Thymus (tissue), 11 donors: Measurements from ENCODE around the gene CDX2. TPM values are rescaled to one million over a fixed set of nuclear protein-coding genes. Genes with fewer than 3 reads are reported as not detected.

Experiments
- DNase-seq, 9 donors: peaks; one replicate each; pipeline ENCODE4 v3.0.0-alpha.2; 2013; ENCODE audit warnings: low spot score in 9 of 9, low read depth in 6 of 9, missing footprints in 1 of 9
- H3K27ac ChIP-seq, 2 donors: one replicate each; pipeline ENCODE4 v1.5.1; 2013; ENCODE audit warnings: control low read depth in 1 of 2, low read depth in 1 of 2, low read length in 1 of 2, mild to moderate bottlenecking in 1 of 2, moderate library complexity in 1 of 2
- H3K27me3 ChIP-seq, 2 donors: one replicate each; pipeline ENCODE4 v1.5.1; 2013; ENCODE audit warnings: low read length in 1 of 2; ENCODE audit not compliant: control insufficient read depth in 2 of 2, insufficient read depth in 1 of 2
- H3K36me3 ChIP-seq, 2 donors: one replicate each; pipeline ENCODE4 v1.5.1; 2013; ENCODE audit warnings: low read length in 1 of 2, mild to moderate bottlenecking in 1 of 2, moderate library complexity in 1 of 2; ENCODE audit not compliant: control insufficient read depth in 2 of 2, insufficient read depth in 2 of 2
- H3K4me1 ChIP-seq, 2 donors: one replicate each; pipeline ENCODE4 v1.5.1; 2013; ENCODE audit warnings: low read length in 2 of 2; ENCODE audit not compliant: control insufficient read depth in 2 of 2, insufficient read depth in 2 of 2
- H3K4me3 ChIP-seq, 2 donors: one replicate each; pipeline ENCODE4 v1.5.1; 2013; ENCODE audit warnings: low read length in 2 of 2, control low read depth in 1 of 2, mild to moderate bottlenecking in 1 of 2
- H3K9me3 ChIP-seq, 2 donors: one replicate each; pipeline ENCODE4 v1.5.1; 2013; ENCODE audit warnings: low read length in 1 of 2, mild to moderate bottlenecking in 1 of 2; ENCODE audit not compliant: control insufficient read depth in 2 of 2, insufficient read depth in 1 of 2
- WGBS: extraction: QIAGEN DNeasy Blood & Tissue Kit; methylation state at CpG from one replicate; pipeline ENCODE4 v1.1.7; 2013; 5-methylcytosine and 5-hydroxymethylcytosine counted together
- polyA plus RNA-seq: library from polyadenylated mRNA; stranded (reverse); fragments of 200-250 nt; gene quantifications from one replicate; pipeline ENCODE4 v1.2.3, GENCODE V29; 2013
- total RNA-seq: library from RNA; stranded (reverse); fragments of 120-200 nt; gene quantifications from one replicate; pipeline ENCODE4 v1.2.4, GENCODE V29; 2013
- donor health status: healthy.

CDX2 gene
- total and polyA plus RNA-seq, 2 donors: 0.09 to 0.64 TPM

- Histone ChIP-seq H3K4me3 (no peak overlapping the region), H3K27me3 (no peaks in the 10 kb centered on the region), H3K27ac (no peak overlapping the region), H3K9me3 (no peaks in the 10 kb centered on the region), H3K4me1 (no peaks in the 10 kb centered on the region), H3K36me3 (no peaks in the 10 kb centered on the region)
- DNase-seq: no peak
- WGBS: 93% methylated on average over 20 of the region's 20 CpGs
These were observed 32.8 kb upstream of the CDX2 start for GRCh38 chr13:28001837-28002473.

DNA sequence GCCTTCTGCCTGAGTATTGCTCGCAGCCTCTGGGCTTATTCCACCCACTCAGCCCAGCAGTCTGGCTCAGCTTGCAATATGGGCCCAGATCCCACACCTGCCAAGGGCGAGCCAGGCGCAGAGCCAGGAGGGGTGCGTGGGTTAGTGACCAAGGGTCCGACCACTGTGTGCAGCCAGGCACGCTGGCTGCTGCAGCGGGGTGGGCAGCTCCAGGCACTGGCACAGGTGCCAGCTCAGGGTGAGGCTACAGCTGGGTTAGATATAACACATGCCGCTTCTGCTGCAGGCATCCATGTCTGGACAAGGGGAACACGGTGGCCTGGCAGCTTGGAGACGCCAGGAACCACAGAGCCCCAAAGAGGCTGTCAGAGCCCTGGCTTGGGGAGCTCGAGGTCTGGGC is 31.9 kb upstream of the CDX2 start:
- DNase-seq: no peak
- 96% methylated on average over 11 of the region's 11 CpGs for WGBS
- H3K9me3 ChIP-seq: no peaks in the 10 kb centered on the region
- H3K36me3 ChIP-seq: no peaks in the 10 kb centered on the region
- H3K4me3 ChIP-seq: no peak overlapping the region
- no peaks in the 10 kb centered on the region for H3K27me3 ChIP-seq
- no peak overlapping the region for H3K27ac ChIP-seq
- H3K4me1 ChIP-seq: no peaks in the 10 kb centered on the region

- 73% methylated on average over 5 of the region's 5 CpGs for WGBS
These were observed 31.5 kb upstream of the CDX2 start for GRCh38 chr13:28000567-28000966.

DNA sequence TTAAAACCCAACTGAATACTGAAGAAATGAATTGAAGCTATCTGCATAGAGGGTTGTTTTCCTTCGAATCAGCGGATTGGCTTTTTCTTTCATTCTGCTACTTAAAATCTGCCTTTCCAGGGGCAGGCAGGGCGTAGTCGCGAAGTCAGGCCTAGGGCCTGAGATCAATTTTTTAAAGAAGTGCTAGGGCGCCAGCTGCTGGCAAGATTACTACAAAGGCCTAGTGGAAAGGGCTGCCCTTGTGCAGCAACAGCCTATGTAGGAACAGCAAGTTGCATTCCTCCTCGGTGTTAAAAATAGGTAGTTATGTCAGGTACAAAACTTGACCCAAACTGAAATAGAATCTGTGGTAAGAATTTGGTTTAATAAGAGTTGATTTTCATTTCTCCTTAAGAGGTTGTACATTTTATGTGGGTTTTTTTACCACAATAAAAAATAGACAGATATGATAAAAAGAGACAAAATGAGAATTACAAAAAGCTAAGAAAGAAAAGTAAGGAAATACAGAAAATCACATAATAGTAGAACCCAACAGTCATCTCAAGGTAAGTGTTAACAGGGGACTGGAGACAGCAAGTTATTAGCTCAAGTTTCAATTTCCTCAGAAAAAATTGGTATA is 28.9 kb upstream of the CDX2 start:
- WGBS: 73% methylated on average over 7 of the region's 7 CpGs
- no peaks in the 10 kb centered on the region for H3K36me3 ChIP-seq
- DNase-seq: peak in 5 of 9 donors; percentile 17 to 62 (median 22)
- no peaks in the 10 kb centered on the region for H3K27me3 ChIP-seq
- H3K4me1 ChIP-seq: no peaks in the 10 kb centered on the region
- H3K27ac ChIP-seq: no peak overlapping the region
- no peak overlapping the region for H3K4me3 ChIP-seq
- H3K9me3 ChIP-seq: no peaks in the 10 kb centered on the region

More at GRCh38 chr13:28000567-28000966, 31.5 kb upstream of the CDX2 start:
- Histone ChIP-seq H3K4me3 (no peak overlapping the region), H3K9me3 (no peaks in the 10 kb centered on the region), H3K27me3 (no peaks in the 10 kb centered on the region), H3K27ac (no peak overlapping the region), H3K36me3 (no peaks in the 10 kb centered on the region), H3K4me1 (no peaks in the 10 kb centered on the region)
- no peak for DNase-seq

DNA sequence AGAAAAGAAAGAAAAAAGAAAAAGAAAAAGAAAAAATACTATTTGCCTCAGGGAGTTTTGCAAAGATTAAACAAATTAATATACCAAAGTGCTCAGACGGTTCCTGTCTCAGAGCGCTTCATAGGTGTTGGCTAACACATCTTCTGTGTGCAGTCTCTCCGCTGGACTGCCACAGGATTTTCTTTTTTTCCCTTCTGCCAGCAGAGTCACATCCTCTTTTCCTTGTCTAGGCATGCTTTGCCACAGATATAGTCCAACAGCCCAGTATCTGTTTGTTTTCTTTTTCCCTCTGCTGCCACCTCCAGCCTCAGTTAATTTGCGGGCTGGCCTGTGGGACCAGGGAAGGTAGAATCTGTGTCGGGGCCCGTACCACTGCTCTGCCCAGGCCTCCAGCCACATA is 22.8 kb upstream of the CDX2 start:
- 90% methylated on average over 6 of the region's 6 CpGs for WGBS
- Histone ChIP-seq H3K9me3 (no peaks in the 10 kb centered on the region), H3K4me1 (no peaks in the 10 kb centered on the region), H3K27ac (no peak overlapping the region), H3K4me3 (no peak overlapping the region), H3K36me3 (no peaks in the 10 kb centered on the region), H3K27me3 (peaks cover 0 to 13% of the 10 kb centered on the region in 2 donors)
- DNase-seq: no peak

GRCh38 chr13:27988520-27988919 is 19.4 kb upstream of the CDX2 start, which contains the start of gene URAD:
Gene URAD, minus strand, starts transcription at chr13:27988693. Its CDS starts 56 bp downstream, at chr13:27988637.
- Histone ChIP-seq H3K27me3 (peaks cover 0 to 31% of the 10 kb centered on the region in 2 donors), H3K27ac (no peak within 1 kb of the TSS), H3K9me3 (no peaks in the 10 kb centered on the region), H3K4me3 (no peak within 1 kb of the TSS), H3K4me1 (no peaks in the 10 kb centered on the region), H3K36me3 (no peaks in the 10 kb centered on the region)
- DNase-seq: no peak
- WGBS: 87% methylated on average over 11 of the region's 11 CpGs

DNA sequence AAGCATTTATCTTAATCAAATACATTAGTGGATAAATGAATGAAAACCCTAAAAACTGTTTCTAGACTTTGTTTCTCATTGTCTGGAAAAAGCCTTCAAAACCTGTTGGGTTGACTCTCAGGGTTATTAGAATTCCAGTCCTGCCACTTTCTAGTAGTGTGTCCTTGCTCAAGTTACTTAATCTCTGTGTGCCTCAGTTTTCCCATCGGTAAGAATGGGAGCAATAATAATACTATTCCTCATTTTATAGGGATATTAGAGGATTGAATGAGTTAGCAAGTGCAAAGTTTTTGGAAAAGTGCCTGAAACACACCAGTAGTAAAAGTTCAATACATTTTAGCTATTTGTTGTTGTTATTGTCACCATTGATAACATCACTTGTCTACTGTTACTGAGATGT is 16.5 kb upstream of the CDX2 start:
- Histone ChIP-seq H3K4me3 (no peak overlapping the region), H3K27ac (no peak overlapping the region), H3K9me3 (no peaks in the 10 kb centered on the region), H3K27me3 (peaks cover 16 to 55% of the 10 kb centered on the region in 2 donors), H3K36me3 (no peaks in the 10 kb centered on the region), H3K4me1 (no peaks in the 10 kb centered on the region)
- no peak for DNase-seq
- WGBS: 89% methylated on average over 1 of the region's 1 CpG

GRCh38 chr13:27982361-27982760 is 13.2 kb upstream of the CDX2 start:
- peaks cover 48 to 82% of the 10 kb centered on the region in 2 donors for H3K27me3 ChIP-seq
- no peak overlapping the region for H3K27ac ChIP-seq

DNA sequence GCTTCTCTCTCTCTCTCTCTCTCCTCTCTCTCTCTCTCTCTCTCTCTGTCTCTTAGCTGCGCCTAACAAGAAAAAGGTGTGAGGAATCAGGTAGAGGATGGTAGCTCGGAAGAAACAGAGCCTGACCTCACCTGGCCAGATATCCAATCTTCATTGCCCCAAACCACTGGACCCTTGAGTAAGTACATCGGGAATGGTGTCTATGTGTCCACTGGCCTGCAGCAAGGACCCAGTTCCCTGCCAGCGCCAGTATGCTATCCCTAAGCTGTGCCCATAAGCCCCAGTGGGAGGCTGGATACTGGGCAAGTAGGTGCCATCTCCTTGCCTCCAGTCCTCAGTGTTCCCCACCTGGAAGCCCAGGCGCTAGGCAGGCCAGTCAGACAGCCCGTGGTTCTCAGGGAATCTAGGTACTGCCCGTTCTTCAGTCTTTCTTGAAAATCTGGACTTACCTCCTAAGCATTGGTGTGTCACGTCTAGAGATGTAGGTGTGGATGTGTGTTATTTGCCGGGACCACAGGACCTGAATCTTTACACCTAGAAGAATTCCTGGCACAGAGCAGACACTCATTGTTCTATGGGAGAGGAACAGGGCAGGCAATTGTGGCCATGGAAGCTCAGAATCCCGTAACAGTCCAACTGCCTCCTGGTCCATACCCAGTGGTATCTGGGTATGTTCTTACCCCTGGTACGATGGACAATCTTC is 12.0 kb upstream of the CDX2 start:
- DNase-seq: no peak
- Histone ChIP-seq H3K4me3 (no peak overlapping the region), H3K27ac (no peak overlapping the region), H3K9me3 (no peaks in the 10 kb centered on the region), H3K4me1 (no peaks in the 10 kb centered on the region), H3K27me3 (peaks cover 60 to 87% of the 10 kb centered on the region in 2 donors), H3K36me3 (no peaks in the 10 kb centered on the region)
- WGBS: 66% methylated on average over 11 of the region's 11 CpGs

More at GRCh38 chr13:27982361-27982760, 13.2 kb upstream of the CDX2 start:
- WGBS: 94% methylated on average over 2 of the region's 2 CpGs
- no peak for DNase-seq
- no peaks in the 10 kb centered on the region for H3K4me1 ChIP-seq
- H3K9me3 ChIP-seq: no peaks in the 10 kb centered on the region
- no peaks in the 10 kb centered on the region for H3K36me3 ChIP-seq
- H3K4me3 ChIP-seq: no peak overlapping the region
